Tibial nerve (tissue), 3 donors: ENCODE results near the gene MRPS33.

Experiments used
- POLR2A ChIP-seq, 2 donors: fragments of 450-650 bp; IDR thresholded peaks; one replicate each; pipeline ENCODE4 v1.6.1; 2017; ENCODE audit warnings: antibody characterized with exemption in 2 of 2, mild to moderate bottlenecking in 2 of 2, moderate library complexity in 2 of 2
- TF ChIP-seq, protein P1 (sequence below), 5 experiments: fragments of 200-600 bp in 3 of 5; fragments of 450-650 bp in 2 of 5; sonication (generic) in 3 of 5; IDR thresholded peaks; one replicate each; pipeline ENCODE4 v1.5.1; 2016 to 2019; ENCODE audit warnings: antibody characterized with exemption in 5 of 5, mild to moderate bottlenecking in 3 of 5, moderate library complexity in 2 of 5

DNA sequence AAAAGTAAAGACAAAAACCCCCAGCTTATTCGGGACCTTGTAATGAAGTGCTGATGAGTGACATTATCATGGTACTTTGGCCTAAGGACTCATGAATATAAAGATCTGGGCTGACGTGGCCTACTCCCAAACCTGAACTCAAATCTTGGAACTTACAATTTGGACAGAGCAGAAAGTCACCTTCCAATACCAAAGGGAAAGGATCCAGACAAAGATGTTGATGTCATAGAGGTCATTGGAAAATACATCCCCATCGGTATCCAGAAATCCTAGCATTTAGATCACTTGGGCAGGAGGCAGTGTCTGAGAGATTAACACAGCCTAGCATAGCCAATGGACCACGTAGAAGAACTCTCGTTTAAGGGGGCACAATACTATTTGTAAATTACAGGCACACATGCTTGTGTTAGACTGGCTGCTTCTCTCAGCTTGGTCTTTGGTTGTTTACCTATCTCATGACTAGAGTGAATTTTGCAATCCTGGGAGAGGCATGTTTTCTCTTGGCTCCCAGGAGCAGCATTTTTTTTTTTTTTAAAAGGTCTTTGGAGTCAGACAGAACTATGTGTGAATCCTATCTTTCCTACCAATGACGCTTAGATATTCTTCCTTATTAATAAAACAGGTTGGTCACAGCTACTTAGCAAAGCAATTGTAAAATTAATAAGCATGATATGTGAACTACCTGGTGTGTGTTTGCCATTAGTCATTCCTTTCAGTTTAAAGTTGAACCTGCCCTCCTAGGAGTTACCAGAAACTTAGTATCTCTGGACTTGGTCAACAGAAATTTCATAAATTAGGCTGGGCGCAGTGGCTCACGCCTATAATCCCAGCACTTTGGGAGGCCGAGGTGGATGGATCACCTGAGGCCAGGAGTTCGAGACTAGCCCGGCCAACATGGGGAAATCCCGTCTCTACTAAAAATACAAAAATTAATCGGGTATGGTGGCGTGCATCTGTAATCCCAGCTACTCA is 27.8 kb upstream of the MRPS33 start:
- TF ChIP-seq, protein P1, sequence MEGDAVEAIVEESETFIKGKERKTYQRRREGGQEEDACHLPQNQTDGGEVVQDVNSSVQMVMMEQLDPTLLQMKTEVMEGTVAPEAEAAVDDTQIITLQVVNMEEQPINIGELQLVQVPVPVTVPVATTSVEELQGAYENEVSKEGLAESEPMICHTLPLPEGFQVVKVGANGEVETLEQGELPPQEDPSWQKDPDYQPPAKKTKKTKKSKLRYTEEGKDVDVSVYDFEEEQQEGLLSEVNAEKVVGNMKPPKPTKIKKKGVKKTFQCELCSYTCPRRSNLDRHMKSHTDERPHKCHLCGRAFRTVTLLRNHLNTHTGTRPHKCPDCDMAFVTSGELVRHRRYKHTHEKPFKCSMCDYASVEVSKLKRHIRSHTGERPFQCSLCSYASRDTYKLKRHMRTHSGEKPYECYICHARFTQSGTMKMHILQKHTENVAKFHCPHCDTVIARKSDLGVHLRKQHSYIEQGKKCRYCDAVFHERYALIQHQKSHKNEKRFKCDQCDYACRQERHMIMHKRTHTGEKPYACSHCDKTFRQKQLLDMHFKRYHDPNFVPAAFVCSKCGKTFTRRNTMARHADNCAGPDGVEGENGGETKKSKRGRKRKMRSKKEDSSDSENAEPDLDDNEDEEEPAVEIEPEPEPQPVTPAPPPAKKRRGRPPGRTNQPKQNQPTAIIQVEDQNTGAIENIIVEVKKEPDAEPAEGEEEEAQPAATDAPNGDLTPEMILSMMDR (IDR thresholded peaks at IDR 0.05), result no peak
- no peak for TF ChIP-seq POLR2A (IDR thresholded peaks at IDR 0.05)
